Measurements from ENCODE around the gene LRTM1.
A peak's percentile ranks its signal among the peaks of the same experiment; 100 is the strongest.

Gene LRTM1

GRCh38 chr3:54899273-54899672 lies 28.6 kb downstream of the LRTM1 start:
- TF ChIP-seq CTCF (conservative IDR thresholded peaks at IDR 0.05; ENCODE audit: low read depth, low read length): no peak
- no peak for DNase-seq (ENCODE audit: low read depth)
- no peak overlapping the region for H3K4me3 ChIP-seq (ENCODE audit: low read length)

GRCh38 chr3:54897028-54897711 lies 30.7 kb downstream of the LRTM1 start:
- no peak overlapping the region for H3K4me3 ChIP-seq (ENCODE audit: low read length)
- no peak for DNase-seq (ENCODE audit: low read depth)
- TF ChIP-seq CTCF (conservative IDR thresholded peaks at IDR 0.05; ENCODE audit: low read depth, low read length): no peak

- DNase-seq (ENCODE audit: low read depth): no peak
- no peak for TF ChIP-seq CTCF (conservative IDR thresholded peaks at IDR 0.05; ENCODE audit: low read depth, low read length)
- no peak overlapping the region for H3K4me3 ChIP-seq (ENCODE audit: low read length)
Measured at GRCh38 chr3:54895613-54896012, 32.2 kb downstream of the LRTM1 start.

- DNase-seq (ENCODE audit: low read depth): no peak
- no peak overlapping the region for H3K4me3 ChIP-seq (ENCODE audit: low read length)
- no peak for TF ChIP-seq CTCF (conservative IDR thresholded peaks at IDR 0.05; ENCODE audit: low read depth, low read length)
Measured at GRCh38 chr3:54892168-54892567, 35.7 kb downstream of the LRTM1 start.

- peak; percentile 82 for DNase-seq (ENCODE audit: low read depth)
- no peak overlapping the region for H3K4me3 ChIP-seq (ENCODE audit: low read length)
- peak; percentile 73 for TF ChIP-seq CTCF (conservative IDR thresholded peaks at IDR 0.05; ENCODE audit: low read depth, low read length)
Measured at GRCh38 chr3:54891540-54891897, 36.3 kb downstream of the LRTM1 start.

- no peak for DNase-seq (ENCODE audit: low read depth)
- H3K4me3 ChIP-seq (ENCODE audit: low read length): no peak overlapping the region
- TF ChIP-seq CTCF (conservative IDR thresholded peaks at IDR 0.05; ENCODE audit: low read depth, low read length): no peak
Measured at GRCh38 chr3:54889731-54890130, 38.1 kb downstream of the LRTM1 start.

GRCh38 chr3:54888873-54889272 lies 39.0 kb downstream of the LRTM1 start:
- TF ChIP-seq CTCF (conservative IDR thresholded peaks at IDR 0.05; ENCODE audit: low read depth, low read length): no peak
- DNase-seq (ENCODE audit: low read depth): no peak
- no peak overlapping the region for H3K4me3 ChIP-seq (ENCODE audit: low read length)
